ENCODE measurements around the gene NUDT4.

GRCh38 chr12:93429448-93429847 is 51.7 kb downstream of the NUDT4 start:
- TF ChIP-seq GATA3 (IDR thresholded peaks at IDR 0.05; ENCODE audit: low read depth, low read length), result no peak
- no peak for TF ChIP-seq GATA2 (IDR thresholded peaks at IDR 0.05; ENCODE audit: low read depth, low read length)
